Muscle of arm (tissue), 12 donors: ENCODE data around the gene PFDN1. TPM values are rescaled to one million over a fixed set of nuclear protein-coding genes. Genes with fewer than 3 reads are reported as not detected.

Experiments used
- DNase-seq: peaks from one replicate; pipeline ENCODE4 v3.0.0-alpha.2; 2013
- polyA plus RNA-seq, 12 donors: library from polyadenylated mRNA; unstranded; fragments of 120-200 nt; gene quantifications; one replicate each; pipeline ENCODE4 v1.2.1, GENCODE V29; 2013; ENCODE audit not compliant: insufficient read length in 12 of 12

PFDN1 gene
- polyA plus RNA-seq, 12 donors = 65.4 to 93.6 (median 73.7) TPM; not detected in 1

DNA sequence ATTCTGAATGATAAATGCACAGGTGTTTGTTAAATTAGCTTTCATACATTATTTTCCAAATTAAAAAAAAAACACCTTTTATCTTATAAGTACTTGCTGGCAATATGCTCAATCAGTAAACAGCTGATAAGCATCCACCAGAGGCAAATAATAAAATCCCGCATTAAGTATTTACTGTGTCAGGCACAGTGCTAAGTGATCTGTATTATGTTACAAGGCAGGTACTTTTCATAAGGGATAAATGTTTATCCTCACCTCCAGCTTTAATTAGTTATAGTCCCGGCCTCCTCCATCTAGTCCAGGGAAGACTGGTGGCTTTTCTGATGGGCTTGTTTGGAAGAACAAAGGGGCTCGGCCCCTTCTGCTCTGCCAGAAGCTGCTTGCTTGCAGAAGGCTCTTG is 40.1 kb downstream of the PFDN1 start:
- no peak for DNase-seq

DNA sequence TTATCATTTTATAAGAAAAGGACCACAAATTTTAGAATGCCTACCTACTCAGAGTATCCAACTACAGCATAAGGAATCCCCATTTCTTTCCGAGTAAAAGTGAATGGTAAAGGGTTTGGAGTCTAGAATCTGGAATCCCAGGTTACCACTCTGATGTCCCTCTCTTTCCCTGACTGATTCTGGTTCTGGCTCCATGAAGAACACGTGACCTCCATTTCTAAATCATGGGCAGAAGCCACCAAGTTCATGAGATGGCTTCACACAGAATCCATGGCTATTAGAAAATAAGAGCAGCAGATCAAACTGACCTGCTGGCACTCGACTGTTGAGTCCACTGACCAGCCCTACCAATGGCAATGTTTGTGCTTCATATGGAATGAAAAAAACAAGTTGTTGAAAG is 40.7 kb downstream of the PFDN1 start:
- DNase-seq = no peak

- no peak for DNase-seq
These were observed 41.3 kb downstream of the PFDN1 start for GRCh38 chr5:140261403-140262171.

- no peak for DNase-seq
These were observed 42.7 kb downstream of the PFDN1 start for GRCh38 chr5:140260089-140260656.

DNA sequence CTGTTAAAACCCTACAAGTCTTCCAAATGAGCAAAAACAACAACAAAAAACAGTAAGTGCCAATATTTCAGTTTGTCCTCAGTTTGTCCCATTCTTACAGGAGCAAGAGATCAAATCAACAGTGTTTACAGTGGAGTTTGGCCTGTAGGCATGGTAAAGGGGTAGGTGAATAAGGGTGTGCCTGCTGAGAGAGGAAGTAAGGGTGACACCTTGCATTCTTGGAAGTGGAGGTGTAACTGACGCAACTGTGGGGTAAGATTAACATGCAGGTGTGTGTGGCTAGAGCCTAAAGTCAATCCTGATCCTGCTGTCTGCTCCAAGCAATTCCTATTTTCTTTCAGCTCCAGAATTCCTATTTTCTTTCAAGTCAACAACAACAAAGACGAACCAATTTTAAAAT is 43.4 kb downstream of the PFDN1 start:
- DNase-seq = no peak

GRCh38 chr5:140258873-140259272 is 44.0 kb downstream of the PFDN1 start:
- DNase-seq = no peak

DNA sequence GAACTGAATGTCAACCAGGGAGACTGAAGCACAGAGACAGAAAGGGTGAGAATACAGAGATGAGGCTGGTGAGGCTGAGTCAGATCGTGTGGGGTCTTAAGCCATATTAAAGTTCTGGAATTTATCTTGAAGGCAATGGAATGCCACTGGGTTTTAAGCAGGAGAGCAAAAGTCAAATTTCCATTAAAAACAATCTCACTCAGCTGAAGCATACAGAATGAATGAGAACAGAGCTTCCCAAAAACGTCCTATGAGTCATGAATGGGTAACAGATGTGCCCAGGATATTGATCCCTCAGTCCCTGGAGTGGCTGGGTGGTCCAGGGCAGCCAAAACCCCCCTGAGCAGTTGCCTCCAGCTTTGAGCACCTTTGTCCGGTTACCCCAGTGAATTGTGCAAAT is 44.9 kb downstream of the PFDN1 start:
- no peak for DNase-seq

DNA sequence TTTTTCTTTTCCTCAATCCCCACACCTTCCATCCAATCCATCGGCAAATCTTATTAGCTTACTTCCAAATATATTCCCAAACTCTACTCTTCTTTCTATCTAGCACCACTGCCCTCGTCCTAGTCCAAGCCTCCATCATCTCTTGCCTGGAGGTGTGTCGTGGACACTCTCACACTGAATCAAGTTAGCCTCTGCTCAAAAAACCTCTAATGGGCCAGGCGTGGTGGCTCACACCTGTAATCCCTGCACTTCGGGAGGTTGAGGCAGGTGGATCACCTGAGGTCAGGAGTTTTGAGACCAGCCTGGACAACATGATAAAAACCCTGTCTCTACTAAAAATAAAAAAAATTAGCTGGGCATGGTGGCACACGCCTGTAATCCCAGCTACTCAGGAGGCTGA is 46.2 kb downstream of the PFDN1 start:
- DNase-seq = no peak

GRCh38 chr5:140255460-140256157 is 47.3 kb downstream of the PFDN1 start:
- no peak for DNase-seq

GRCh38 chr5:140253985-140254384 is 48.9 kb downstream of the PFDN1 start:
- no peak for DNase-seq

DNA sequence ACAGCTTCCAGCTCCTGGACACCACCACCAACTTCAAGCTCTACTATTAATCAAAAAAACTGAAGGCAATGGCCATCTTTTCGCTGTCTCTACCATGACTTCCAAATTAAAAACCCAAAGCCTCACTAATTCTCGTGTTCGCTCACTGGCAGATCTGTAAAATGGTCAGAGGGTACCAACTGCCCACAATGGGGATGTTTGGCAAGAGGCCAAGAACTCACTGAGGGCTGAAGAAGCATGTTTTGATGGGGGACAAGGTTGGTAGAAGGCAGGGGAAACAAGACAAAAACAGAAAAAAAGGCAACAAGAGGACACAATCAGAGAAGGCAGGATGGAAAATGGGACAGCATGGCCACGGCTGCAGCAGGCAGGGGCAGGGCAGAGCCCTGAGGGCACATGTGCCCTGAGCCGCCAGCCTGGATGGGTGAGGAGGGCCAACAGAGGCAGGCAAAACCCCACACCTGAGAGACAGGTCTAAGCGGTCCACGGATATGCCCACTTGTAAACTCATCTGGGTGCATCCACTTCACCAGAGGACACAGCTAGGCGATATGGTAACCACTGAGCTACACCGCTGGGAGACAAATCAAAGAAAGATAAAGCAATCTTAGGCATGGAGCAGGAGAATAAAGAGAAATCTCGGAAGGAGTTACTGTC is 50.3 kb downstream of the PFDN1 start:
- DNase-seq = no peak

DNA sequence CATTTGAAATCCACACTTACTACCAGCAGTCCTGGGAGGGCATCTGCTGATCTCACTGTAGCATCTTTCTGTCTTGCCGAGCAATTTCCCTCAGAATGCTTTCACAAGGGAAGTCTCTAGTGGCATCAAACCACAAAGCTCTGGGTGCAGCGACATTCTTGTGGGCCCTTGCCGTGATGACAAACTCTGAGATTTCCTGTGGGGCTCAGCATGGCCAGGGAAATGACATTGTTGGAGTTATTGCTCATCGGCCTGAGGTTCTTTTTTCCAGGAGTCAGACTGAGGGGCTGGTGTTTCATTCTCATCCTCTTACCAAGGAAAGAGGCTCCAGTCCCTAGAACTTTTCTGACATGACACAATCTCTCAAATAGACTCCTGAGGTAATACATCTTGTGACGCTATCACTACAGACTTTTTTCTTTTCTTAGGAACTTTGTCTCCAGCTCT is 51.4 kb downstream of the PFDN1 start:
- no peak for DNase-seq

DNA sequence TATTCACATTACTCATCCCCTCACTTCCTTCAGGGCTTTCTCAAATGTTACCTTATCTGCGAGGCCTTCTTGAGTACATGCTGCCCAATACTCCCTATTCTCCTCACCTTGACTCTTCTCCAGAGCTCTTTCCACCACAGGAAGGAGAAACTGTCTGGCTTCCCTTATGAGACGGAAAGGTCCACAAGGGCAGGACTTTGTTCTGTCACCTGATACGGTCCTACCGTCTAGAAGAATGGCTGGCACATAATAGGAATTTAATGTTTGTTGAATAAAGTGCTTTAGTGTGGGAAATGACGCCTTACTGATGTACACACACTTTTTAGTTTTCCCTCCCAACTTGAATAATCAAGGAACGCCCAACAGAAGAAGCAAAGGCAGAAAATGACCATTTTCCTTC is 52.5 kb downstream of the PFDN1 start:
- DNase-seq = no peak

DNA sequence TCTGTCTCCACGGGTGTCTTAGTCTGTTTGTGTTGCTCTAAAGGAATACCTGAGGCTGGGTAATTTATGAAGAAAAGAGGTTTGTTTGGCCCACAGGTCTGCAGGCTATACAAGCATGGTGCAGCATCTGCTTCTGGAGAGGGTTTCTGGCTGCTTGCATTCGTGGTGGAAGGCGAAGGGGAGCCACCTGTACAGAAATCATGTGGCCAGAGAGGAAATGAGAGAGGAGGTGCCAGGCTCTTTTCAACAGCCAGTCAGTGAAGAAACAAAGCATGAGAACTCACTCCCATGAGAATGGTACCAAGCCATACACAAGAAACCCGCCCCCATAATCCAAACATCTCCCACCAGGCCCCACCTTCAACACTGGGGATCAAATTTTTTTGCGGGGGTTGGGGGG is 53.4 kb downstream of the PFDN1 start:
- DNase-seq = no peak

- DNase-seq = no peak
These were observed 54.5 kb downstream of the PFDN1 start for GRCh38 chr5:140248414-140248813.

DNA sequence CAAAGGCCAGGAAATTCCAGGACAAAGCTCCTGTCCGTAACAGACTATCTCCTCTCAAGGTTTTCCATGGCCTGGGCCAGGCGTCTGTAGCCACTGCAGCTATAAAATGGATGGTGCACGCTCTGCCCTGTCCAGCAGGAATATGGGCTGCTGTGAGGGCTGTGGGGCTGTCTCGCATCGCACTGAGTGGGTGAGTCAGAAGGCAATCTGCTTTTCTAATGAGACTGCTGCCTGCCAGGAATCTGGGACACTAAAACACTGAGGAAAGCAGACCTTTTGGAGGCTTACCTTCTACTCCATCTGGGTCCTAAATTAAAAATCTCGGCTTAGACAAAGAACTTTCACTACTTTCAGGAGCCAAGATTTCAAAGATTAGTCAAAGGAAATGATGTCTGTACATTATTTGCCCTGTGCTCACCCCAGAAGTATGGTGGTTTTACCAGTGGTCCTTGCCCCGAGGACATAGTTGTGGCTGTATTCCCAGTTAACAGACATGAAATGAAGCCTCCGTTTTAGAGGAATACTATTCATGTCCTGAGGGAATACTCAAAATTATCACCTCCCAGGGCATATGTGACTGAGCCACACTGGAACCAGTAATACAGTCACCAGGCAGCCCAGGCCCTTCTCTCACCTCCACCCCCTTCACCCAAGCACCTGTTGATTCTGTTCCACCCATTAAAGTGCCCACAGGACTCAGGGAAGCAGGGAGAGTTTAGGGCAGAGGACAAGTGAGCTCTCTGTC is 56.4 kb downstream of the PFDN1 start:
- DNase-seq = peak; percentile 65

- no peak for DNase-seq
These were observed 57.0 kb downstream of the PFDN1 start for GRCh38 chr5:140245926-140246325.

DNA sequence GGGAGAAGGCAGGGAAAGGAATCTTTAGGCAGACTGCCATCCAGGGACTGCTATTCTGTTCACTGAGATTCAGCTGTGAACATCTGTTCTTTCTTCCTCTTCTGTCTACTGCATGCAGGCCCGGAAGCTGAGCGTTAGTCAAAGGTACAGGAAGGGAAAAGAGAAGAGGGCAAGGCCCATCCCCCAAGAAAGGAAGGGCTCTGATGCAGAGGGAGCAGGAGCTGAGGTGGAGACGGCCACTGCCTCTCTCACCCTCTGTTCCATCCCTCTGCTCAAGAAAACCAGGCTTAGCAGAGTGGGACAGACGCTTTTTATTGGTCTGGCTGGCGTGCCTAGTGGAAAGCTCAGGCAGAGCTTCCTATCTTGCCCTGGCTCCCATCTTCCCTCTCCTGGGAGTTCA is 57.6 kb downstream of the PFDN1 start:
- no peak for DNase-seq

GRCh38 chr5:140244525-140245025 is 58.3 kb downstream of the PFDN1 start:
- DNase-seq = peak; percentile 81

DNA sequence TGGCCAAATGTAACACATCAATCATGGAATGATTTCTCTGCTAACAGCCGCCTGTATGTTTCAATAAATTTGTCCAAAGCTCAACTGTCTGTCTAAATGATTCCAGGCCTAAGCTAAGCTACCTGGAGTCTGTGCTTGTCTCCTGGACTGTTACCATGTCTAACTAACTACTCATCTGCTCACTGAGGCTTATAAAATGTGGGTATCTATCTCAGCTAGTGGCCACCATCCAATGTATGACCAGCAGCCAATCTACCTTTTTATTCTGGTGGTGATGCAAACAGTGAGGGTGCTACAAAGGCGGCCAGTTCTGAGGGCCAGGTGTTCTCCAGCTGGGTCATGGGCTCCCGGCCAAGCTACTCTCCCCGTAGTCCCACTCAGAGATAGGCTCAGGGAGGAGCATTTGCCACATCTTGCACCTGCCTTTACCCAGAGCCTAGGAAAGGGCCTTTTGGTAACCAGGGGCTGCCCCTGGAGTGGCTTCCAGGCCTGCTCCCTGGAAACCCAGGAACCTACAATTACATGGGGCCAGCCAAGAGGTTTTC is 59.1 kb downstream of the PFDN1 start:
- no peak for DNase-seq

- no peak for DNase-seq
These were observed 59.9 kb downstream of the PFDN1 start for GRCh38 chr5:140242890-140243585.
